WTC11 (cell line): ENCODE measurements around the gene HLA-G. TPM values are rescaled to one million over a fixed set of nuclear protein-coding genes. Genes with fewer than 3 reads are reported as not detected.

ENCODE experiments used
- total RNA-seq: library from RNA; stranded (reverse); gene quantifications from 3 replicates; pipeline ENCODE4 v1.2.3, GENCODE V29; 2021

Gene HLA-G
- total RNA-seq, 1 experiment from 2014 or later = 1.7 TPM

Other genes starting within 250 kb of the HLA-G start
- not detected in 3 replicates for gene OR2H2, start 242.7 kb upstream of the HLA-G start, total RNA-seq
- 82.5 to 107 TPM (median 83.0 TPM) in 3 replicates for gene GABBR1, start 194.6 kb upstream of the HLA-G start, total RNA-seq
- 0.55 to 1.2 TPM (median 0.57 TPM) in 3 replicates for gene MOG, start 170.7 kb upstream of the HLA-G start, total RNA-seq
- gene ZFP57, start 146.7 kb upstream of the HLA-G start, total RNA-seq = 6.0 to 6.4 TPM (median 6.2 TPM) in 3 replicates
- 7.5 to 11.8 TPM (median 11.2 TPM) in 3 replicates for gene HLA-F, start 104.4 kb upstream of the HLA-G start, total RNA-seq
- gene HLA-A, start 114.7 kb downstream of the HLA-G start, total RNA-seq = 93.2 to 135 TPM (median 134 TPM) in 3 replicates
- 37.7 to 39.6 TPM (median 38.8 TPM) in 3 replicates for gene POLR1H, start 233.4 kb downstream of the HLA-G start, total RNA-seq
- gene PPP1R11, start 239.4 kb downstream of the HLA-G start, total RNA-seq = 25.0 to 28.4 TPM (median 27.7 TPM) in 3 replicates
- gene RNF39, start 247.9 kb downstream of the HLA-G start, total RNA-seq = 4.2 to 5.1 TPM (median 4.5 TPM) in 3 replicates